Measurements from ENCODE around the gene ADIPOR1. TPM values are rescaled to one million over a fixed set of nuclear protein-coding genes. Genes with fewer than 3 reads are reported as not detected.
A peak's percentile ranks its signal among the peaks of the same experiment; 100 is the strongest.

Gene ADIPOR1
- polyA plus RNA-seq, 2 donors: 96.2 to 98.4 TPM

GRCh38 chr1:202972046-202972445, 13.9 kb upstream of the ADIPOR1 start:
- Histone ChIP-seq H3K27me3 (ENCODE audit: control insufficient read depth in 1 of 2, insufficient read depth in 2 of 2, low read length in 2 of 2) (no peaks in the 10 kb centered on the region), H3K4me1 (ENCODE audit: control insufficient read depth in 2 of 2, insufficient read depth in 2 of 2, low read length in 1 of 2) (peaks cover 0 to 2% of the 10 kb centered on the region in 2 donors), H3K27ac (ENCODE audit: low read depth in 2 of 2, low read length in 1 of 2) (no peak overlapping the region), H3K9me3 (ENCODE audit: control insufficient read depth in 2 of 2, insufficient read depth in 1 of 2, low read depth in 1 of 2, low read length in 1 of 2) (no peaks in the 10 kb centered on the region), H3K36me3 (ENCODE audit: control insufficient read depth in 2 of 2, insufficient read depth in 2 of 2, low read length in 1 of 2) (no peaks in the 10 kb centered on the region), H3K4me3 (ENCODE audit: low read depth in 1 of 2, low read length in 2 of 2) (no peak overlapping the region)
- 67 to 69% methylated on average over 4 of the region's 4 CpGs for WGBS, 2 donors

GRCh38 chr1:202968895-202969295, 10.8 kb upstream of the ADIPOR1 start:
- H3K4me3 ChIP-seq (ENCODE audit: low read depth in 1 of 2, low read length in 2 of 2): no peak overlapping the region
- no peaks in the 10 kb centered on the region for H3K27me3 ChIP-seq (ENCODE audit: control insufficient read depth in 1 of 2, insufficient read depth in 2 of 2, low read length in 2 of 2)
- peaks cover 6 to 20% of the 10 kb centered on the region in 2 donors for H3K4me1 ChIP-seq (ENCODE audit: control insufficient read depth in 2 of 2, insufficient read depth in 2 of 2, low read length in 1 of 2)
- H3K27ac ChIP-seq (ENCODE audit: low read depth in 2 of 2, low read length in 1 of 2): no peak overlapping the region
- no peaks in the 10 kb centered on the region for H3K9me3 ChIP-seq (ENCODE audit: control insufficient read depth in 2 of 2, insufficient read depth in 1 of 2, low read depth in 1 of 2, low read length in 1 of 2)
- 17 to 31% methylated on average over 5 of the region's 5 CpGs for WGBS, 2 donors
- peaks cover 3 to 4% of the 10 kb centered on the region in 2 donors for H3K36me3 ChIP-seq (ENCODE audit: control insufficient read depth in 2 of 2, insufficient read depth in 2 of 2, low read length in 1 of 2)

DNA sequence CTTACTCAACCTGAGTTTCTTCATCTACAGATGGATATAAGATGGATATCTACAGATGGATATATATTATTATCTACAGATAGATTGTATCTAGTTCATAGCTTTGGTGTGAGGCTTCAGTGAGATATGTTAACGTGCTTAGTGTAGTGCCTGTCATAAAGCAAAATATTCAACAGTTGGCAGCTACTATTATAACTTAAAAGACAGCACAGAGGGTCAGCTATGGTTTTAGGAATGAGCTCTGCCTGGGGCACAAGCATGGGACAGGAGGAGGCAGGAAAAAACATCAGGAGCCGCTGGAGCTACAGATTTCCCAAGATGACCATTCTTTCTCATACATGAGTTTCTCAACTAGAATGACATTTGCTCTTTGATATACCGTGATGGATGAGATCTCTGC, 10.2 kb upstream of the ADIPOR1 start:
- H3K4me1 ChIP-seq (ENCODE audit: control insufficient read depth in 2 of 2, insufficient read depth in 2 of 2, low read length in 1 of 2): peaks cover 6 to 20% of the 10 kb centered on the region in 2 donors
- no peaks in the 10 kb centered on the region for H3K27me3 ChIP-seq (ENCODE audit: control insufficient read depth in 1 of 2, insufficient read depth in 2 of 2, low read length in 2 of 2)
- H3K27ac ChIP-seq (ENCODE audit: low read depth in 2 of 2, low read length in 1 of 2): no peak overlapping the region
- no peak overlapping the region for H3K4me3 ChIP-seq (ENCODE audit: low read depth in 1 of 2, low read length in 2 of 2)
- no peaks in the 10 kb centered on the region for H3K9me3 ChIP-seq (ENCODE audit: control insufficient read depth in 2 of 2, insufficient read depth in 1 of 2, low read depth in 1 of 2, low read length in 1 of 2)
- 71 to 80% methylated on average over 3 of the region's 3 CpGs for WGBS, 2 donors
- peaks cover 5 to 7% of the 10 kb centered on the region in 2 donors for H3K36me3 ChIP-seq (ENCODE audit: control insufficient read depth in 2 of 2, insufficient read depth in 2 of 2, low read length in 1 of 2)

- no peaks in the 10 kb centered on the region for H3K27me3 ChIP-seq (ENCODE audit: control insufficient read depth in 1 of 2, insufficient read depth in 2 of 2, low read length in 2 of 2)
- peak overlapping the region; percentile 50 to 74 for H3K4me3 ChIP-seq (ENCODE audit: low read depth in 1 of 2, low read length in 2 of 2)
- 7 to 8% methylated on average over 21 of the region's 21 CpGs for WGBS, 2 donors
- H3K36me3 ChIP-seq (ENCODE audit: control insufficient read depth in 2 of 2, insufficient read depth in 2 of 2, low read length in 1 of 2): peaks cover 8 to 10% of the 10 kb centered on the region in 2 donors
- peak overlapping the region; percentile 62 to 64 for H3K27ac ChIP-seq (ENCODE audit: low read depth in 2 of 2, low read length in 1 of 2)
- H3K9me3 ChIP-seq (ENCODE audit: control insufficient read depth in 2 of 2, insufficient read depth in 1 of 2, low read depth in 1 of 2, low read length in 1 of 2): no peaks in the 10 kb centered on the region
- H3K4me1 ChIP-seq (ENCODE audit: control insufficient read depth in 2 of 2, insufficient read depth in 2 of 2, low read length in 1 of 2): peaks cover 6 to 20% of the 10 kb centered on the region in 2 donors
These were observed 9.7 kb upstream of the ADIPOR1 start for GRCh38 chr1:202967684-202968281.

GRCh38 chr1:202966006-202966898, 8.1 kb upstream of the ADIPOR1 start:
- peak overlapping the region; percentile 84 to 88 for H3K27ac ChIP-seq (ENCODE audit: low read depth in 2 of 2, low read length in 1 of 2)
- peaks cover 6 to 20% of the 10 kb centered on the region in 2 donors for H3K4me1 ChIP-seq (ENCODE audit: control insufficient read depth in 2 of 2, insufficient read depth in 2 of 2, low read length in 1 of 2)
- H3K4me3 ChIP-seq (ENCODE audit: low read depth in 1 of 2, low read length in 2 of 2): peak overlapping the region; percentile 72 to 74
- H3K9me3 ChIP-seq (ENCODE audit: control insufficient read depth in 2 of 2, insufficient read depth in 1 of 2, low read depth in 1 of 2, low read length in 1 of 2): no peaks in the 10 kb centered on the region
- no peaks in the 10 kb centered on the region for H3K27me3 ChIP-seq (ENCODE audit: control insufficient read depth in 1 of 2, insufficient read depth in 2 of 2, low read length in 2 of 2)
- H3K36me3 ChIP-seq (ENCODE audit: control insufficient read depth in 2 of 2, insufficient read depth in 2 of 2, low read length in 1 of 2): peaks cover 12 to 13% of the 10 kb centered on the region in 2 donors
- WGBS, 2 donors: 32 to 34% methylated on average over 18 of the region's 18 CpGs

DNA sequence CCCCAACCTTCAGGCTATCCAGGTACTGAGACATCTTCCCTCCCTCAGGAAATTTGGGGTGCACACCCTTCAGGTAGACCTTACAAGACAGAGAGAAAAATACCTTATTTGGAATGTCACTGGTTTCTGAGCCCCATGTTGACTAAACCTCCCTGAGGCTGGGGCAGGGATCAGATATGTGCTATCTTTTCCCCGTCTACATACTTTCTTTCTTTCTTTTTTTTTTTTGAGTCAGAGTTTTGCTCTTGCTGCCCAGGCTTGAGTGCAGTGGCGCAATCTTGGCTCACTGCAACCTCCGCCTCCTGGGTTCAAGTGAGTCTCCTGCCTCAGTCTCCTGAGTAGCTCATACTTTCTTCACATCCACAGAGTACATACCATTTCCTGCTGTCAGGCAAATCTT, 7.3 kb upstream of the ADIPOR1 start:
- Histone ChIP-seq H3K36me3 (ENCODE audit: control insufficient read depth in 2 of 2, insufficient read depth in 2 of 2, low read length in 1 of 2) (peaks cover 12 to 13% of the 10 kb centered on the region in 2 donors), H3K4me1 (ENCODE audit: control insufficient read depth in 2 of 2, insufficient read depth in 2 of 2, low read length in 1 of 2) (peaks cover 6 to 20% of the 10 kb centered on the region in 2 donors), H3K9me3 (ENCODE audit: control insufficient read depth in 2 of 2, insufficient read depth in 1 of 2, low read depth in 1 of 2, low read length in 1 of 2) (no peaks in the 10 kb centered on the region), H3K4me3 (ENCODE audit: low read depth in 1 of 2, low read length in 2 of 2) (peak overlapping the region in 1 of 2 donors; percentile 16), H3K27ac (ENCODE audit: low read depth in 2 of 2, low read length in 1 of 2) (peak overlapping the region; percentile 82 to 88), H3K27me3 (ENCODE audit: control insufficient read depth in 1 of 2, insufficient read depth in 2 of 2, low read length in 2 of 2) (no peaks in the 10 kb centered on the region)
- WGBS, 2 donors: 54 to 69% methylated on average over 3 of the region's 3 CpGs

GRCh38 chr1:202964791-202965410, 6.8 kb upstream of the ADIPOR1 start:
- H3K4me1 ChIP-seq (ENCODE audit: control insufficient read depth in 2 of 2, insufficient read depth in 2 of 2, low read length in 1 of 2): peaks cover 6 to 20% of the 10 kb centered on the region in 2 donors
- 56 to 66% methylated on average over 6 of the region's 6 CpGs for WGBS, 2 donors
- no peaks in the 10 kb centered on the region for H3K9me3 ChIP-seq (ENCODE audit: control insufficient read depth in 2 of 2, insufficient read depth in 1 of 2, low read depth in 1 of 2, low read length in 1 of 2)
- peaks cover 12 to 13% of the 10 kb centered on the region in 2 donors for H3K36me3 ChIP-seq (ENCODE audit: control insufficient read depth in 2 of 2, insufficient read depth in 2 of 2, low read length in 1 of 2)
- peak overlapping the region; percentile 82 to 88 for H3K27ac ChIP-seq (ENCODE audit: low read depth in 2 of 2, low read length in 1 of 2)
- H3K4me3 ChIP-seq (ENCODE audit: low read depth in 1 of 2, low read length in 2 of 2): peak overlapping the region in 1 of 2 donors; percentile 16
- no peaks in the 10 kb centered on the region for H3K27me3 ChIP-seq (ENCODE audit: control insufficient read depth in 1 of 2, insufficient read depth in 2 of 2, low read length in 2 of 2)

DNA sequence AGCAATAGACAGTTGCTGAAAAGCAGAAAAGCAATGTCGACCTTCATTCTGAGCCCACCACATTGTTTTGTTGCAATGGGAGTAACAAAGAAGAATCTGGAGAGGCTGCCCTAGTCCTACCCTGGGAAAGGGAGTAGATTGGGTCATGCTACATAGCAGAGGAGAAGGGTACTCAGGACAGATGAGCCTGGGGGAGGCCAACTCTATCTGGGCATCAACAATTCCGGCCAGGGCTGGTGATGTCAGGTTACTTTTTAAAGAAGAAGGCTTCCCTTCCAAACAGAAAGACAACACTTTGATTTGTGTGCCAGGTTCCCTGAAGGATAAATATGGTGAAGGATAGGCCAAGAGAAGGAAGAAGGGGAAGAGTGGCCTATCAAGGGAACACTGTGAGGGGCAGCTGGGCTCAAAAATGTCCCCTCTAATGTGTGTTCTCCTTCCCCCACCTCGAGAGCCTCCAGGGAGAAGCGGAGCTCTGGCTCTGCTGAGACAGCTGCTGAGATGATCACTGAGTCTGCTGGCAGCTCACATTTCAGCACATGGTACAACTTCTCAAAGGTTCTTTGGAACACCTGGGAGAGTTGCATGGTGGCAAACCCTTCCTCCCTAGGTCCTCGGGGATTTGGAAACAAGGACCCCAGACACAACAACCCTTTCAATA, 3.2 kb upstream of the ADIPOR1 start:
- Histone ChIP-seq H3K36me3 (ENCODE audit: control insufficient read depth in 2 of 2, insufficient read depth in 2 of 2, low read length in 1 of 2) (peaks cover 12 to 13% of the 10 kb centered on the region in 2 donors), H3K4me1 (ENCODE audit: control insufficient read depth in 2 of 2, insufficient read depth in 2 of 2, low read length in 1 of 2) (peaks cover 6 to 14% of the 10 kb centered on the region in 2 donors), H3K27me3 (ENCODE audit: control insufficient read depth in 1 of 2, insufficient read depth in 2 of 2, low read length in 2 of 2) (no peaks in the 10 kb centered on the region), H3K9me3 (ENCODE audit: control insufficient read depth in 2 of 2, insufficient read depth in 1 of 2, low read depth in 1 of 2, low read length in 1 of 2) (no peaks in the 10 kb centered on the region), H3K27ac (ENCODE audit: low read depth in 2 of 2, low read length in 1 of 2) (no peak overlapping the region), H3K4me3 (ENCODE audit: low read depth in 1 of 2, low read length in 2 of 2) (no peak overlapping the region)
- WGBS, 2 donors: 89 to 92% methylated on average over 5 of the region's 5 CpGs

- no peak overlapping the region for H3K27ac ChIP-seq (ENCODE audit: low read depth in 2 of 2, low read length in 1 of 2)
- H3K27me3 ChIP-seq (ENCODE audit: control insufficient read depth in 1 of 2, insufficient read depth in 2 of 2, low read length in 2 of 2): no peaks in the 10 kb centered on the region
- 37 to 44% methylated on average over 1 of the region's 1 CpG for WGBS, 2 donors
These were observed 1.1 kb upstream of the ADIPOR1 start for GRCh38 chr1:202959276-202959620.

More at GRCh38 chr1:202959276-202959620, 1.1 kb upstream of the ADIPOR1 start:
- Histone ChIP-seq H3K9me3 (ENCODE audit: control insufficient read depth in 2 of 2, insufficient read depth in 1 of 2, low read depth in 1 of 2, low read length in 1 of 2) (no peaks in the 10 kb centered on the region), H3K4me1 (ENCODE audit: control insufficient read depth in 2 of 2, insufficient read depth in 2 of 2, low read length in 1 of 2) (peaks cover 0 to 2% of the 10 kb centered on the region in 2 donors), H3K36me3 (ENCODE audit: control insufficient read depth in 2 of 2, insufficient read depth in 2 of 2, low read length in 1 of 2) (peaks cover 9 to 10% of the 10 kb centered on the region in 2 donors), H3K4me3 (ENCODE audit: low read depth in 1 of 2, low read length in 2 of 2) (no peak overlapping the region)
